ENCODE data around the gene ENGASE.
A peak's percentile ranks its signal among the peaks of the same experiment; 100 is the strongest.

Gene ENGASE

DNA sequence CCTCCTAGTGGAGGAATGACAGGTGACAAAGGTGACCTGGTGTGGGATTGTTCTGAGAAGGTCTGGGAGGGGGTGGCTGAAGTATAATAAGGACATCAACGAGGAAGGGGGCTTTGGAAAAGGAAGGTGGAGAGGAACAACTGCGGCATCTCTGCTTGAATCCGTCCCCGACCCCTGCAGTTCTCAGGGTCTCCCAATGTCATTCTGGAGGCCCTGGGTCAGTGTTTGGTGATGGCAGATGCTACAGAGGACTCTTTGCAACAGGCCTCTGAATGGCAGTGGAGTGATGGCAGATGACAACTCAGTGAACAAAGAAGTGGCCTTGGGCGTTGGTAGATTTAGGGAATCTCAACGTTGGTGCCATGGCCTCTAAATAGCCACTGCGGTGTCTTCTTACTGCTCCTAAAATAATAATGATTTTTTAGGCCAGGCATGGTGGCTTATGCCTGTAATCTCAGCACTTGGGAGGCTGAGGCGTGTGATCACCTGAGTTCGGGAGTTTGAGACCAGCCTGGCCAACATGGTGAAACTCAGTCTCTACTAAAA lies 1.3 kb downstream of the ENGASE start:
- TF ChIP-seq, protein P1, sequence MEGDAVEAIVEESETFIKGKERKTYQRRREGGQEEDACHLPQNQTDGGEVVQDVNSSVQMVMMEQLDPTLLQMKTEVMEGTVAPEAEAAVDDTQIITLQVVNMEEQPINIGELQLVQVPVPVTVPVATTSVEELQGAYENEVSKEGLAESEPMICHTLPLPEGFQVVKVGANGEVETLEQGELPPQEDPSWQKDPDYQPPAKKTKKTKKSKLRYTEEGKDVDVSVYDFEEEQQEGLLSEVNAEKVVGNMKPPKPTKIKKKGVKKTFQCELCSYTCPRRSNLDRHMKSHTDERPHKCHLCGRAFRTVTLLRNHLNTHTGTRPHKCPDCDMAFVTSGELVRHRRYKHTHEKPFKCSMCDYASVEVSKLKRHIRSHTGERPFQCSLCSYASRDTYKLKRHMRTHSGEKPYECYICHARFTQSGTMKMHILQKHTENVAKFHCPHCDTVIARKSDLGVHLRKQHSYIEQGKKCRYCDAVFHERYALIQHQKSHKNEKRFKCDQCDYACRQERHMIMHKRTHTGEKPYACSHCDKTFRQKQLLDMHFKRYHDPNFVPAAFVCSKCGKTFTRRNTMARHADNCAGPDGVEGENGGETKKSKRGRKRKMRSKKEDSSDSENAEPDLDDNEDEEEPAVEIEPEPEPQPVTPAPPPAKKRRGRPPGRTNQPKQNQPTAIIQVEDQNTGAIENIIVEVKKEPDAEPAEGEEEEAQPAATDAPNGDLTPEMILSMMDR (IDR thresholded peaks at IDR 0.05; ENCODE audit: low read depth, low read length), result no peak
- H3K4me3 ChIP-seq (ENCODE audit: low read depth, low read length), result peak overlapping the region; percentile 72

DNA sequence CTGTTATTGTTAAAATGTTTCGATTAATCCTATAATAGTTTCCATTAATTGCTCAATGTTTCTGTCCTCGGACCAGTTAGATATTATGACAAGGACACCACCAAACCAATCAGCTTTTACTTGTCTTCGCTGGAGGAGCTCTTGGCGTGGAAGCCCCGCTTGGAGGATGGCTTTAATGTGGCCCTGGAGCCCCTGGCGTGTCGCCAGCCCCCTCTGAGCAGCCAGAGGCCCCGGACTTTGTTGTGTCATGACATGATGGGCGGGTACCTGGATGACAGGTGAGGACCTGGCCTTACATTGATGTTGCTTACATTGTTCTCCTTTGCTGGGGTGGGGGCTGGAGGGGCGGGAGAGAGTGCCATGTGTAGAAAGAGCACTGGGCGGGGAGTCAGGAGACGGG lies 3.0 kb downstream of the ENGASE start:
- no peak overlapping the region for H3K4me3 ChIP-seq (ENCODE audit: low read depth, low read length)
- TF ChIP-seq, protein P1 (IDR thresholded peaks at IDR 0.05; ENCODE audit: low read depth, low read length), result no peak

DNA sequence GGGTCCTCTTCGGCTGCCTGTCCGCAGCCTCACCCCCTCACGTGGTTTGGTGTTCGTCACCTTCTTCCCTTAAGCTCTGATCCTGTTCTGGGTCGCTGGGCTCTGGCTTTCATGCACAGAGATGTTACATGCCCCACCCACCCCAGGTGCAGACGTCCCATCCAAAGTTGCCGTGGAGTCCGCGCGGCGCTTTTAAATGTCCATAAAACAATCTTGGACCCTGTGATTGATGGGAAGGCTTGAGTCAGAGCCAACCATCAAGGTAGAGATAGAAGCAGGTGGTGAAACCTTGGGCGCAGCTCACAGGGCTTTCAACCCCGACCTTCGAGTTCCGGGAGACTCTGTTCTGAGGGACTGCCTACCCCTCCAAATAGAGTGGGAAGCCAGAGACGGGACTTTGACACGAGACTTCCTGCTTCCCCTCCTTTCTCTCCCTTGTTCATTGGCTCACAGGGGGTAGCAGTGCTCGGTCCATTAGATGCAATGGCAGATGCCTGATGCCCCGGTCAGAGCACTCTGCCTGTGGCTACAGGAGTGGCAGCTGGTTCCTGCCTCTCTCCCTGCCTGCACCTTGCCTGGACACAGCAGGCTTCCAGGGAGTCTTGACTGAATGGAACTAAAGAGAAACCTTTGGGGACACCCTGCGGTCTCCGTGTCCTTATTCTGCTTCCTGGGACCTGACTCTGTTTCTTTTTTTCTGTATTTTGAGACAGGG lies 4.0 kb downstream of the ENGASE start:
- TF ChIP-seq, protein P1 (IDR thresholded peaks at IDR 0.05; ENCODE audit: low read depth, low read length), result no peak
- H3K4me3 ChIP-seq (ENCODE audit: low read depth, low read length), result no peak overlapping the region

DNA sequence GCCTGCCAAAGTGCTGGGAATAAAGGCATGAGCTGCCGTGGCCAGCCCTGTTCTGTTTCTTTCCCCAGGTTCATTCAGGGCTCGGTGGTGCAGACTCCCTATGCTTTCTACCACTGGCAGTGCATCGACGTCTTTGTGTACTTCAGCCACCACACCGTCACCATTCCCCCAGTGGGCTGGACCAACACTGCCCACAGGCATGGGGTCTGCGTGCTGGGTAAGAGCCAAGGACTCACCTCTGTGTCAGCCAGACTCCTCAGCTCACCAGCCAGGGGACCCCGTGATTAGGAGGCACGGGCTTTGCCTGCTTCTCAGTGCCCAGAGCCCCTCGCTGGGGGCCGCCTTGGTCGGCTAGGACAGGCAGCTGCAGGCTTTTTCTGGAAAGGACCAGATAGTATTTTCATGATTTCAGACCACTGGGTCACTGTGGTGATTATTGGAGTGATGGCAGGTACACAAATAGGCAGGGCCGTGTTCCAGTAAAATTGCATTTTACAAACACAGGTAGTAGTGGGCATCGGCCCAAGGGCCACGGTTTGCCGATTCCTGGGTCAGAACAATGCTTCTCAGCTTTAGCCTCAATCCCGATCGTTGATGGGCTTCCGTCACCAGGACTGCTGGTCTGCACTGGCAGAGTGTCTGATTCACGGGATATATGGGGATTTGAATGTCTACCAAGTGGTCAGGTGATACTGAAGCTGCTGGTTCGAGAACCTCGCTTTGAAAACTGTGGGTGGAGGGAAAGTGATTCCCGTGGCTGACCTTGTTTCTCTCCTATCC lies 5.0 kb downstream of the ENGASE start:
- H3K4me3 ChIP-seq (ENCODE audit: low read depth, low read length), result no peak overlapping the region
- TF ChIP-seq, protein P1 (IDR thresholded peaks at IDR 0.05; ENCODE audit: low read depth, low read length), result no peak

DNA sequence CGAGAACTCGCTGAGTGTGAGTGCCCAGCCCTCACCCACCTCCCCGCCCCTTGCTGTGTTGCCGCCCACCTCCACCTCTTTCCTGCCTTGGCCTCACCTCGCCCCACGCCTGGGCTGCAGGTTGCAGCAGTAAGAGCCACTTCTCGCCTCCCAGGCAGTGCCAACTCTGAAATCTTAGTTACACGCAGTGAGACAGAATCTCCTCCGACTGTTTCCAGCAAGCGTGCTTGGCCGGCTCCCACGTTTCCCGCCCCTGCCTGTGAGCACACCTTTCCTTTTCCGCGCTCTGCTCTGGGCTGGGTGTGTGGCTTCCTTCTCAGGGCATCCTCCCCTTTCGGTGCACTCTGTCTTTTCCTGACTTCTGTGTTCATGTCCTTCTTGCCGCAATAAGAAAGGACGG lies 5.7 kb downstream of the ENGASE start:
- H3K4me3 ChIP-seq (ENCODE audit: low read depth, low read length), result no peak overlapping the region
- TF ChIP-seq, protein P1 (IDR thresholded peaks at IDR 0.05; ENCODE audit: low read depth, low read length), result no peak

DNA sequence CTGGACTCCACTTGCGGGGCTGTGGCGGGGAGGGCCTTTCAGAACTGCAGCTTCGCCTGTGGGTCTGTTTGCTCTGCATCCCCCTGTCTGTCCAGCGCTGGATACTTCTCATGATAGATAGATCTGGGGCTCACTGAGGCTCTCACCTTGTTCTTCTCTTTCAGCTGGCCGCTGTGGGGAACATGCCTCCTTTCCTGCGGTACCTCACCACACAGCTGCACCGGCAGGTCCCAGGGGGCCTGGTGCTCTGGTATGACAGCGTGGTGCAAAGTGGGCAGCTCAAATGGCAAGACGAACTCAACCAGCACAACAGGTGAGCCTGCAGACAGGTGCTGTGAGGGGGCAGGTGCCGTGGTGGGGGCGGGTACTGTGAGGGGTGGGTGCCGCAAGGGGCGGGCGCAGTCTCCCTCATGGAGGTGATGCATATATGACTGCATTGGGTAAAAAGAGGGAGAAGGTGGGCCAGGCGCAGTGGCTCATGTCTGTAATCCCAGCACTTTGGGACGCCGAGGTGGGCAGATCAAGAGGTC lies 6.2 kb downstream of the ENGASE start:
- TF ChIP-seq, protein P1 (IDR thresholded peaks at IDR 0.05; ENCODE audit: low read depth, low read length), result no peak
- no peak overlapping the region for H3K4me3 ChIP-seq (ENCODE audit: low read depth, low read length)
